Midbrain (tissue), 1 donor: ENCODE measurements around the gene GET4.
"Not testable (repeated sequence)": the region's sequence is repeated elsewhere in the genome, so short reads cannot be mapped to it uniquely, and the experiment has no call there.

Experiments used
- DNase-seq: peaks from one replicate; lab custom pipeline; 2025; lab: John Stamatoyannopoulos, UW

Gene GET4

DNA sequence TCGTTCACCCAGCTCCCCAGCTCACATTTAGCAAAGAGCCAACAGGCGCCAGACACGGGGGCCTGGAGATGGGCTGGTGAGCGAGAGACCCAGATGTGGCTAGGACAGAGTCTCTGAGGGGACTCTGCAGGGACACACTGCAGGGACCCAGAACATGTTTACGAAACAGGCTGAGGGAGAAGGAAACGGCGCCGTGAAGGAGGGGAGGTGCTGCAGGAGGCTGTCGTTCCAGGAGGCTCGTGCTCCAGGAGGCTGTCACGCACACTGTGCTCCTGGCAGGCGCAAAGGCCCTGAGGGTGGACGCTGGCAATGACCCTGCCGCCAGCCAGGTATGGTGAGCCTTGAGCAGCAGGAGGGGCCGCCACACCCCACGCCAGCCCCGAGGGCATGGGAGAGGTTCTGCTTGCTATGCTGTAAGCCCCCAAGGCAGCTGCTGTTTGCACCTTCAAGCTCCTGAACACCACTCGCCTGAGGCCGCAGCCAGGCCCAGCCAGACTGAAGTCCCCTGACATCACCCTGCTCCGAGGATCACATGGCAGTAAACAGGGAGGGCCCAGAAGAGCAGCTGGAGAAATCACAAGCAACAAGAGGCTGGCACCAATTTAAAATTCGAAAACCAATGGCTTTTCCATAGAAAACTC, 50.8 kb downstream of the GET4 start:
- DNase-seq = peak; percentile 73

DNA sequence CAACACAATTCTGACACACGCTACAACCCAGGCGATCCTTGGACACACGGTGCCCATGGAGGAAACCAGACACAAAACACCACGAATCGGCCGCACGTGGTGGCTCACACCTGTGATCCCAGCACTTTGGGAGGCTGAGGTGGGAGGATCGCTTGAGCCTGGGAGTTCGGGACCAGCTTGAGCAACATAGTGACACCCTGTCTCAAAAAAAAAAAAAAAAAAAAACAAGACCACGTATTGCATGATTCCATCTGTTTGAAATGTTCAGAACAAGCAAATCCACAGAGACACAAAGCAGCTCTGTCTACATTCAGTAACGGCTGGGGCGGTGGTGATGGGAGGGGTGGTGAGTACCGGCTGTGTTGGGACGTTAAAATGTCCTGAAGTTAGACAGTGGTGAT, 53.0 kb downstream of the GET4 start:
- peak; percentile 62 for DNase-seq

DNA sequence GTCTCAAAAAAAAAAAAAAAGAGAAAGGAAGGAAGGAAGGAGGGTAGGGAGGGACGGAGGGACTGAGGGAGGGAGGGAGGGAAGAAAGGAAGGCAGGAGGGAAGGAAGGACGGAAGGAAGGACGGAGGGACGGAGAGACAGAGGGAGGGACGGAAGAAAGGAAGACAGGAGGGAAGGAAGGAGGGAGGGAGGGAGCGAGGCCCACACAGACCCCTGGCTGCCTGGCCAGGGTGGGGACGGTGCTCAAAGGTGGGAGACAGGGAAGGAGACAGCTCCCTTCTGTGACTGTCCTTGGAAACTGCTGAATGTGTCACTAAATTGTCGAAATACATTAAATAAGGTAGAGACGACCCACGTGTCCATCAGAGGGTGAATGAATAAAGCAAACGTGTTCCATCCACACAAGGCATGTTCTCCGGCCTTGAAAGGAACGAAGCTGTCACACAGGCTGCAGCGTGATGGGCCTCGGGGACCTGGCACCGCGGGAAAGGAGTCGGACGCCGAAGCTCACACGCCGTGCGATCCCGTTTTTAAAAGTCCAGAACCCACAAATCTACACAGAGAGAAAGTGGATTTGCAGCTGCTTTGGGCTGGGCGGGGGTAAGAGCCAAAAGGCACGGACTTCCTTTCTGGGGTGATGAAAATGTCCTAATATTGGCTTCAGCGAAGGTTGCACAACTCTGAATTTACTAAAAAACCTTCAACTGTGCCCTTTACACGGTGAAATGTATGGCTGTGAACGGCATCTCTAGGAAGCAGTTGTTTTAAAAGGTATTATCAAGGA, 54.8 kb downstream of the GET4 start:
- no peak for DNase-seq

DNA sequence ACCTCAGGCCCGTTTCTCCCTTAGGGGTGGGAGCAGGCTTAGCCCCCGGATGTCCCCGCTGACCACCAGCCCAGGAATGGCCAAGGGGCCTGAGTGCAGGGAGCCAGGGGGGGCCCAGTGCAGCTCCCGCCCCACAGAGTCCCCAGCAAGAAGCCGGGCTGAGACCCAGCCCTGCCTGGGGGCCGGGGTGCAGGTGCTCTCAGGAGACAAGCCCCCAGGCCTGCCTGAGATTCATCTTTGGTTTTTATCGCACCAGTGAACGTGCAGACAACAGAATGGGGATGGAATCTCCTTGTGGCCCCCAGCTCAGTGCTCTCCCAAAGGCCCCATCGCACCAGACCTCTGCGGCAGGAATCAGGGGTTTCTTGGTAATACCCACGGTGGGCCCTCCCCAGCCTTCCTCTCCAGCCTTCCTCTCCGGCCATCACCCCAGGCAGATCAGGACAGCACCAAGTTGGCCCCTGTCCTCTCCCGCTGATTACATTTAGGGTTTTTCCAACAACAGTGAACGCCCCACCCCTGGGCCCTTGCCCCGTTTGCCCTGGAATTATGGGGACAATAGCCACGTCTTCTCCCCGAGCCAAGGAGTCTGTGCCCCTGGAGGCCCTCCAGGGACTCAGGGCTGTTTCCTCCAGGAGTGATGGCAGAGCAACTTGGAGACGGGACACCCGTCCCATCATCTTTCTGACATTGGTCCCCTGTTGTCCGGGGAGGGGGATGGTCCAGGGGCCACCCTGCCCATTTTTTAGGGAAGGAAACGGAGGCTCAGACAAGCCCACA, 55.7 kb downstream of the GET4 start:
- no peak for DNase-seq

DNA sequence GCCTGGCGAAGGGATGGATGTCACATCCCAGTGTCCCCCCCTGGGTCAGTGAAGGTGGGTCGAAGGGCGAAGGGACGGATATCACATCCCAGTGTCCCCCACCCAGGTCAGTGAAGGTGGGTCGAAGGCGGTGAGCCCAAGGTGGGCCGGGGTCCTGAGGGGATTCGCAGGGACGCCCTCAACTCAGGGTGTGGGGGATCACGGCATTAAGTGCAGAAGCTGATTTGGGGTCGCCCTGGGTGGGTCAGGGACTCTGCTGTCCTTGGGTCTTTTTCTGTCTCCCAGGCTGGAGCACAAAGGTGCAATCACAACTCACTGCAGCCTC, 56.3 kb downstream of the GET4 start:
- DNase-seq = no peak

DNA sequence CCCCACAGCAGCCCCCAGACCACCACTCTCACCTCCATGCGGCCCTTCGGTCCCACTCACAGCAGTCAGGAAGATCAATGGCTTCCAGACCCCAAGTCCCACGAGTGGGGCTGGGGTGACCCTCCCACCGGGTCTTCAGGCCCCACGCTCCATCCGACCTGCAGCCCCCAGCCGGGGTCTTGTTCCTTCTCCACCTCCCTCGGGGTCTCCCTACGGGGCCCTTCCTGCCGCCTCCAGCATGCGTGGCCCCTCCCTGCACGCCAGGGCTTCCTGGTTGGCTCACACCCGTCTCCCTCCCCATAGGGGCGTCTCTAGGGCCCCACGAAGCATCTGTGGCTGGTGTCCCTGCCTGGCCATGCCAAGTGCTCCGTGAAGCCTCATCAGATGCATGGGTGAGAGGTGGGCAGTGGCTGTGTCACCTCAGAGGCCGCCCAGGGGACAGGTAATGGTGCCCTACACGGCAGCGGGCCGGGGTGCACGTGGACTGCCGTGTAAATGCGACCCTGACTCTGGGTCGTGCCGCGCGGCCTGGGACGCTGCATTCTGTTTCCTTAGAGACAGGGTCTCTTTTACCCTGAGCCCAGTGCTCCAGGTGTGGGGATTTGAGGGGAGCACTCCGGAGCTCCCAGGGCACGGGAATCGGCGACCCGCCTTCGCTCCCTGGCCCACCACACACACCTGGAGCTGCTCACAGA, 58.3 kb downstream of the GET4 start:
- no peak for DNase-seq

DNA sequence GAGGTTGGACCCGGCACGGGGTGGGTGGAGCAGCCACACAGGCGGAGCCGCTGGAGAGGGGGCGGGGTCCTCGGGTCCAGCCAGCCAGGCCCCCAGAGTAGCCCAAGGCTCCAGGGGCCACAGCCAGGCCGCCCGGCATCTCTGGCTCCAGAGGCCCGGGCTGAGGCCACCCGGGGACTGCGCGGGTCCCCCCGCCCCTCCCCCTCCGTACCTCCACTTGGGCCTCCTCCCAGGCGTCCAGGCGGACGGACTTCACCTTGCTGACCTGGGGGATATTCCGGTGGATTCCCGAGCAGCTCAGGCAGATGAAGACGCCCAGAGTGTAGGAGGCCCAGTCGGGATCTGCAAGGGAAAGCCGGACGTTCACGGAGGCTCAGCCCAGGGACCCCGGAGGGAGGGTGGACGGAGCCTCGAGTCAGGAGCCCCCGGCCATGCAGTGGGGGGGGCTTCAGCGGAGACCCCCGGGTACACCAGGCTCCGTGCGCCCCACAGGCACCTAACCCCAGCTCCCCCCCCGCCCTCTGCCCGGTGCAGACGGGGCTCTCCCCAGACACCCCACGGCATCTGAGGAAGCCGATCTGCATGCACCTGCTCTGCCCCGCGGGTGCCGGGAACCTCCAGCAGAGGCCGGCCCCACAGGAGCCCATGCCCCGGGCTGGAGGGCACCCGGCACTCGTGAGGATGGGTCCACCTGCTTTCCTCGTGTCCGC, 59.0 kb downstream of the GET4 start:
- no peak for DNase-seq

DNA sequence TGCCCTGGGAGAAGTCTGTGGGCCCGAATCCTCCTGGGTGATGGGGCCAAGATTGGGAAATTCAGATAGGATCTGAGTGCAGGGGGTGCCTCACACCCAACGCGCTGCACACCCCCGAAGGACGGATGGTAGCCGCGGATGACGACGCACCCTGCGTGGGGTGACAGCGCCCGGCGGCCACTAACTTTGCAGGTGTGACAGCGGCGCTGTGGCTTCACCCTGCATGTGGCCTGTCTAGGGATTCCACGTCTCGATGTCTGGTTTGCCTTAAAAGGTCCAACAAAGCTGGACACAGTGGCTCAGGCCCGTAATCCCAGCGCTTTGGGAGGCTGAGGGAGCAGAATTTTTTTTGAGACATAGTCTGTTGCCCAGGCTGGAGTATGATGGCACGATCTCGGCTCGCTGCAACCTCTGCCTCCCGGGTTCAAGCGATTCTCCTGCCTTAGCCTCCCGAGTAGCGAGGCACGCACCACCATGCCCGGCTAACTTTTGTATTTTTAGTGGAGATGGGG, 59.6 kb downstream of the GET4 start:
- DNase-seq = no peak

DNA sequence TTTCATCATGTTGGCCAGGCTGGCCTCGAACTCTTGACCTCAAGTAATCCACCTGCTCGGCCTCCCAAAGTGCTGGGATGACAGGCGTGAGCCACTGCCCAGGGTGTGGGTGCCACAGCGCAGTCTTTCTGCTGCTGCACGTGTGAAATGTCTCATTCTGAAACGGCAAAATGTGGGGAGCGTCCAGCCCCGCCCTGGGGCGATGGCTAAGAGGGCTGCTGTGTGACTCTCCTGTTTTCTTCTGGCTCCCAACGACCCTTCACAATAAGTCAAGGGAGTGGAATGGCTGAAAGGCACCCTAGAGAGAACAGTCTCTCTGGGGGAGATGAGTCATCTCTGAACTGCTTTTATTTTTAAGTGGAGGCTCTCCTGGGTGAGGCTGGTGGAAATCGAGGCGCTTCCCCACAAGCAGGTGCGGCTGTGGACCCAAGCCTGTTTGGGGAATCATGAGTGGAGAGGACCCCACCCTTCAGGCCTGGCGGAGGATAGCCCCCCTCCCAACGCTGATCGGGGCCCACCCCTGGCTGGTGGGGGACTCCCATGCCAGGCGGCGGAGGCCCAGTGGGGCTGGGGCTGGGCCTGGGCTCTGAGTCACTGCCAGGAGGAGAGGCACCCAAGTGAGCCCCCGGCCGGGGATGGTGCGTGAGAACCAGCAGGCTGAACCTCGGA, 60.2 kb downstream of the GET4 start:
- DNase-seq = no peak

DNA sequence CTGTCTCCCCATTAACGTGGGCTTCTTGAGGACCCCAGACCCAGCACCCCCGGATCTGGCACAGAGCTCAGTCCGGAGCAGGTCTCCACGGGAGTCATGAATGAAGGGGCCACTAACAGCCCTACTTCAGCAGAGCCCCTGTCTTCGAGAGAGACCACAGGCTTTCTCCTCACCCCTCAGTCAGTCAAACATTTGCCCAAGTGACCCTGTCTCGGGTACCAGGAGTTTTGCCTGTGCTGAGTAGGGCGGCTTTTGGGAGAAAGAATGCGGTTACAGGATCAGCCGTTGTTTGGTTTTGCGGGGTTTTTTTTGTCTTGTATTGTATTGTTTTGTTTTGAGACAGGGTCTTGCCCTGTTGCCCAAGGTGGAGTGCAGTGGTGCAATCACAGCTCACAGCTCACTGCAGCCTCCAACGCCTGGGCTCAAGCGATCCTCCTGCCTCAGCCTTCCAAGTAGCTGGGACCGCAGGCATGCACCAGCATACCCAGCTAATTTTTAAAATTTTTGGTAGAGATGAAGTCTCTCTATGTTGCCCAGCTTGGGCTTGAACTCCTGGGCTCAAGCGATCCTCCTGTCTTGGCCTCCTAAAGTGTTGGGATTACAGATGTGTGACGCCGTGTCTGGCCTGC, 61.6 kb downstream of the GET4 start:
- DNase-seq = no peak

DNA sequence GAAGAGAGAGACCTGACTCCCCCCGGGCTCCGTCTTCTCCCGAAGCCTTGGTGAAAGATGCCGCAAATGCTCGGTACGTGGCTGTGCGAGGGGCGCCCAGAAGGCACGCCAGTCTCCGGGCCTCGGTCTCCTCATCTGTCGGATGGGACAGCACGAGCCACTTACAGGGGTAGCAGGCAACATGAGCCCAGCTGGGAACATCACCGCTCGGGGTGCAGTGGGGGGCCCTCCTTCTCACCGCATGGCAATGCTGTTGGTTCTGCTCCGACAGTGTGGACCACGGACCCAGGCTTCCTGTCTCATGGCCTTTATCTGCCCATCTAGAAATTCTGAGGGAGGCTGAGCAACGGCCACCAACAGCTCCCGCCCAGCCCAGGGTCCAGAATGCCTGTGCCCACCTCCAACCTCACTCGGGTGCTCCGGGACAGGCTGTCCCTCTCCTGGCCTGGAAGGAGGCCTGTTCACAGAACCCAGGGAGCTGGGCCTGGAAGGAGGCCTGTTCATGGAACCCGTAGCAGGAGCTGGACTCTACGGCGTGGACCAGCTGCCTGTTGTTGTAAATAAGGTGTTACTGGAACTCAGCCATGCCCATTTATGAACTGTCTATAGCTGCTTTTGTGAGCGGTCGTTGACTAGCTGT, 62.3 kb downstream of the GET4 start:
- no peak for DNase-seq

DNA sequence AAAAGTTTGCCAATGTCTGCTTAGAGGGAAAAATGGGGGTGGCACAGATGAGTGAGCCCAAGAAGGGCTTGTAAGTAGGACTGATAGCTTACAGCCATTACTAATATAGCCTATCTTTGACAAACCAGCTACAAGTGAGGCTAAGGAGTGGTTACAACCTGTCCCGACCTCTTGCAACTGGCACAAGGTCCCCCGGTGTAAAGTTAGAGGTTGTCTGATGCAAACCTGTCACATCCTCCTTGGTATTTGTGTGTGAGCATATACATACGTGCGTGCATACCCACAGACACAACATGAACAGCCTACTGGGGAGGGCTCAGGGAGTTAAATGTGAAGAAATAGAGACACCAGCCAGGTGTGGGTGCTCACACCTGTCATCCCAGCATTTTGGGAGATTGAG, 63.5 kb downstream of the GET4 start:
- DNase-seq = no peak

DNA sequence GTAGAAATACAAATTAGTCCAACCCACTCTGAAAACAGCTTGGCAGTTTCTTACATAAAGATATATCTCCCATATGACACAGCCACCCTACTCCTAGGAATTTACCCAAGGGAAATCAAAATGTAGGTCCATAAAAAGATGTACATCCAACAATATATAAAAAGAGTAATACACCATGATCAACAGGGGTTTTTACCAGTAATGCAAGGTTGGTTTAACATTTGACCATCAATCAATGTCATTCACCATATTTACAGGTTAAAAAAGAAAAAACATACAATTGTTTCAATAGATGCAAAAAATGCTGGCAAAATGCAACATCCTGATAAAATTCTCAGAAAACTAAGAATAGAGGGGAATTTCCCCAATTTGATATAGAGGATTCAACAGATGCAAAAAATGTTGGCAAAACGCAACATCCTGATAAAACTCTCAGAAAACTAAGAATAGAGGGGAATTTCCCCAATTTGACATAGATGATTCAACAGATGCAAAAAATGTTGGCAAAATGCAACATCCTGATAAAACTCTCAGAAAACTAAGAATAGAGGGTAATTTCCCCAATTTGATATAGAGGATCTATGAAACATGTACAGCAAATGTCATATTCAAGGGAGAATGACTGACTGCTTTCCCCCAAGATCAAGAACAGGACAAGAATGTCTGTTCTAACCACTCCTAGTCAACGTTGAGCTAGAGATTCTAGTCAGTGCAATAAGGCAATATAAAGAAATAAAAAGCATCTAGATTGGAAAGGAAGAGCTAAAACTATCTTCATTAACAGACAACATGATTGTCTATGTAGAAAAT, 64.5 kb downstream of the GET4 start:
- DNase-seq = no peak

DNA sequence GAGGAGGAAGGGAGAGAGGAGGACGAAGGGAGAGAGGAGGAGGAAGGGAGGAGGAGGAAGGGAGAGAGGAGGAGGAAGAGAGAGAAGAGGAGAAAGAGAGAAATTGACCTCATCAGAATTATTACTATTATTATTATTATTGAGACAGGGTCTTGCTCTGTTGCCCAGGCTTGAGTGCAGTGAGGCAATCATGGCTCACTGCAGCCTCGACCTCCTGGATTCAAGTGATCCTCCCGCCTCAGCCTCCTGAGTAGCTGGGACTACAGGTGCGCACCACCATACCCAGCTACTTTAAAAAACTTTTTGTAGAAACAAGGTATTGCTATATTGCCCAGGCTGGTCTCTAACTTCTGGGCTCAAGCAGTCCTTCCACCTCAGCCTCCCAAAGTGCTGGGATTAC, 67.4 kb downstream of the GET4 start:
- DNase-seq = not testable (repeated sequence)

DNA sequence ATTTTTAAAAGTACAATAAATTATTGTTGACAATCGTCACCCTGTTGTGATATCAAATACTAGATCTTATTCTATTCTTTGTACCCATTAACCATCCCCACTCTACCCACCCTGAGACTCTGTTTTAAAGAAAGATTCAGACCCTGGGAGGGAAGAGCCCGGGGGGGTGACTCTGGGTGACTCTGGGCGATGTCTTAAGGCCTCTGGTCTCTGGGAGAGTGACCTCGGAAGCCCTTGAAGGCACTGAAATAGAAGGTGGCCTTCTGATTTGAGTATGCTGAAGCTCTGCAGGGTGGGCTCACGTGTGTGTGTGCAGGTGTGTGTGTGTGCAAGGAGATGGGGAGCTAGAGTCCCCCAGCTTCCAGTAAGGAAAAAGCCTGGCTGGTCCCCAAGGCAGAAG, 68.4 kb downstream of the GET4 start:
- no peak for DNase-seq

DNA sequence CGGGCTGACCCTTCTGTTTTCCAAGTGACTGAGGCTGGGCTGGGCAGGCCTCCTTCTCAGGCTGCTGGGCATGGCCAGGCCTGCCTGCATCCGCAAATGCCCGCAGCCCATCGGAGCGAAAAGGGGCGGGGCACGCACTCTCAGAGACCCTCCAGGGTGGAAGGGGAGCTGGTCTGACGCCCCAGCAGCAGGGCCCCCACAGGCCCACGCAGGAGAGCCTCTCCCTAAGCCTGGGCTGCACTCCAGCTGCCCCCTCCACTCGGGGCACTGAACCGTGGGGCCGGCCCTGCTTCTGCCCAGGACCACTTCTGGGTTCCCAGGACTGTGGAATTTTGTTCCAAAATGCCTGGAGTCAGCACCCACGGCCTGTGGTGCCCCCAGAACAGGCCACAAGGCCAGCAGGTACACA, 68.8 kb downstream of the GET4 start:
- DNase-seq = no peak

DNA sequence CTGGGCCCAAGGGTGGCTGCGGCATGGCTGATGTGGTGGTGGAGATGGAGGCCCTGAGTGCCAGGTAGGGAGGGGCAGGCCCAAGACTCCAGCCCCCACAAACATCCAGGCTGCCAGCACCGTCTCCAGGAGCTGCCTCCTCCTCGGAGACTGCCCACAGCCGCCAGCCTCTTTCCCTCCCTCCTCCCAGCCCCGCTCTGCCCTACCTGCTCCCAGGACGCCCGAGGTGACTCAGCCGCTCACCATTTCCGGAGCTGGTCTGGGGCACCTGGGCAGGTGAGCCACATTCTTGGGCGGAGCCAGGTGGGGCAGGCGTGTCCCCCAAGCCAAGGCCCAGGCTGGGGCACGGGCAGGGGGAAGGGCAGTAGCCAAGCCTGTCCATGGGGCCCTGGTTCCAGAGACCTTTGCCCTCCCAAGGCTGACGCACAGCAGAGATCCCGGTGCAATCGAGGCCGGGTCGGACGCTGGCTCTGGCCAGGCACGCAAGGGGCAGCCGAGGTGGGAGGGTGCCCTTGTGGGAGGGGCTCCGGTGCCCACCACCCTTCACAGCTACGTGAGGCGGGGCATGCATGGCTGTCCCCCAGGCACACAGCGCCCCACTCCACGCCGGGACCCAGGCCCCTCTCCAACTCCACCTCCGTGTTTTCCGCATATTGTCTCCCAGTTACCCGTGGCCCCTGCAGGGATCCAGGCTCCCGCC, 69.4 kb downstream of the GET4 start:
- no peak for DNase-seq
